Liver (tissue), 9 donors: ENCODE data around the gene HMG20B. TPM values are rescaled to one million over a fixed set of nuclear protein-coding genes. Genes with fewer than 3 reads are reported as not detected.

ENCODE experiments used
- DNase-seq: peaks from one replicate; pipeline ENCODE4 v3.0.0-alpha.2; 2017; ENCODE audit warnings: low spot score
- H3K27ac ChIP-seq, 2 donors: one replicate each; pipeline ENCODE4 v1.7.0; 2013; ENCODE audit warnings: inconsistent platforms in 2 of 2, low read length in 2 of 2, control low read depth in 1 of 2, low read depth in 1 of 2, mild to moderate bottlenecking in 1 of 2
- H3K27me3 ChIP-seq, 4 donors: one replicate each; pipeline versions ENCODE4 v1.6.1 to v1.7.0; 2013; ENCODE audit warnings: low read length in 3 of 4, inconsistent platforms in 1 of 4, mild to moderate bottlenecking in 1 of 4, moderate library complexity in 1 of 4; ENCODE audit not compliant: control insufficient read depth in 4 of 4, insufficient read depth in 4 of 4
- H3K36me3 ChIP-seq, 4 donors: one replicate each; pipeline versions ENCODE4 v1.6.1 to v1.7.0; 2013; ENCODE audit warnings: low read length in 3 of 4, mild to moderate bottlenecking in 3 of 4, low read depth in 1 of 4, moderate library complexity in 1 of 4; ENCODE audit not compliant: control insufficient read depth in 4 of 4, insufficient read depth in 3 of 4
- H3K4me1 ChIP-seq, 4 donors: one replicate each; pipeline versions ENCODE4 v1.6.1 to v1.7.0; 2013; ENCODE audit warnings: low read length in 3 of 4, mild to moderate bottlenecking in 3 of 4, moderate library complexity in 1 of 4; ENCODE audit not compliant: control insufficient read depth in 4 of 4, insufficient read depth in 4 of 4
- H3K4me3 ChIP-seq, 3 donors: one replicate each; pipeline versions ENCODE4 v1.6.1 to v1.7.0; 2013; ENCODE audit warnings: low read length in 3 of 3, control low read depth in 1 of 3, low read depth in 1 of 3, mild to moderate bottlenecking in 1 of 3
- H3K9ac ChIP-seq, 2 donors: one replicate each; pipeline ENCODE4 v1.7.0; 2013; ENCODE audit warnings: low read length in 2 of 2, mild to moderate bottlenecking in 2 of 2, moderate library complexity in 2 of 2, control low read depth in 1 of 2, low read depth in 1 of 2
- H3K9me3 ChIP-seq, 4 donors: one replicate each; pipeline versions ENCODE4 v1.6.1 to v1.7.0; 2013; ENCODE audit warnings: low read length in 3 of 4; ENCODE audit not compliant: control insufficient read depth in 4 of 4
- ATF3 ChIP-seq: IDR thresholded peaks from 2 replicates; pipeline ENCODE4 v1.6.1; 2016; ENCODE audit warnings: antibody characterized with exemption
- EGR1 ChIP-seq, 2 donors: IDR thresholded peaks; 2 replicates each; pipeline ENCODE4 v1.6.1; 2016 to 2018; ENCODE audit warnings: antibody characterized with exemption in 2 of 2, low read depth in 2 of 2
- FOXA1 ChIP-seq: IDR thresholded peaks from 2 replicates; pipeline ENCODE4 v1.6.1; 2016; ENCODE audit warnings: antibody characterized with exemption
- FOXA2 ChIP-seq: IDR thresholded peaks from 2 replicates; pipeline ENCODE4 v1.6.1; 2016; ENCODE audit warnings: antibody characterized with exemption
- HNF4A ChIP-seq, 2 donors: conservative IDR thresholded peaks; 2 replicates each; pipeline ENCODE4 v1.6.1; 2016; ENCODE audit warnings: antibody characterized with exemption in 2 of 2, mild to moderate bottlenecking in 2 of 2
- HNF4G ChIP-seq: IDR thresholded peaks from 2 replicates; pipeline ENCODE4 v1.6.1; 2016; ENCODE audit warnings: antibody characterized with exemption
- JUND ChIP-seq, 2 donors: IDR thresholded peaks; 2 replicates each; pipeline ENCODE4 v1.6.1; 2016; ENCODE audit warnings: antibody characterized with exemption in 2 of 2
- NR2F2 ChIP-seq: IDR thresholded peaks from 2 replicates; pipeline ENCODE4 v1.6.1; 2016; ENCODE audit warnings: antibody characterized with exemption
- RAD21 ChIP-seq, 2 donors: IDR thresholded peaks; 2 replicates each; pipeline ENCODE4 v1.6.1; 2016; ENCODE audit warnings: antibody characterized with exemption in 2 of 2, mild to moderate bottlenecking in 2 of 2
- REST ChIP-seq: IDR thresholded peaks from 2 replicates; pipeline ENCODE4 v1.6.1; 2016; ENCODE audit warnings: antibody characterized with exemption, mild to moderate bottlenecking
- RXRA ChIP-seq, 2 donors: IDR thresholded peaks; 2 replicates each; pipeline ENCODE4 v1.6.1; 2017 to 2018; ENCODE audit warnings: antibody characterized with exemption in 2 of 2, mild to moderate bottlenecking in 1 of 2
- SP1 ChIP-seq: IDR thresholded peaks from 2 replicates; pipeline ENCODE4 v1.6.1; 2018; ENCODE audit warnings: antibody characterized with exemption, mild to moderate bottlenecking
- TAF1 ChIP-seq: conservative IDR thresholded peaks from 2 replicates; pipeline ENCODE4 v1.6.1; 2016; ENCODE audit warnings: antibody characterized with exemption, mild to moderate bottlenecking
- YY1 ChIP-seq: IDR thresholded peaks from 2 replicates; pipeline ENCODE4 v1.6.1; 2016; ENCODE audit warnings: antibody characterized with exemption, mild to moderate bottlenecking
- ZBTB33 ChIP-seq: IDR thresholded peaks from 2 replicates; pipeline ENCODE4 v1.6.1; 2016; ENCODE audit warnings: antibody characterized with exemption
- WGBS: extraction: QIAGEN DNeasy Blood & Tissue Kit; methylation state at CpG from one replicate; pipeline ENCODE4 v1.1.7; 2013; 5-methylcytosine and 5-hydroxymethylcytosine counted together
- polyA plus RNA-seq, 2 donors: library from polyadenylated mRNA; stranded (reverse) in 1 of 2; unstranded in 1 of 2; fragments of 200-250 nt in 1 of 2; fragments of >200 nt in 1 of 2; fragmentation: Nextera tagmentation in 1 of 2; extraction: Ambion mirVana in 1 of 2; gene quantifications; one replicate each; pipeline versions ENCODE4 v1.2.1 to v1.2.3, GENCODE V29; 2013 to 2015
- total RNA-seq, 2 donors: library from RNA; depleted of rRNA; stranded (reverse); fragments of >200 nt; gene quantifications; one replicate each; pipeline ENCODE4 v1.2.3, GENCODE V29; 2014
- TF ChIP-seq, protein P1 (sequence below): IDR thresholded peaks from 2 replicates; pipeline ENCODE4 v1.6.1; 2016; ENCODE audit warnings: antibody characterized with exemption
- TF ChIP-seq, protein P2 (sequence below): fragments of 150-350 bp; IDR thresholded peaks from 2 replicates; pipeline ENCODE4 v1.5.1; 2017; ENCODE audit warnings: improper control_type of control experiment, low read depth, low read length; ENCODE audit not compliant: missing input control
- donor health status: healthy.
- donor health status: healthy.
- donor health status: healthy.
- donor health status: healthy.
- donor health status: healthy.

Gene HMG20B
- total and polyA plus RNA-seq, 4 donors: 28.6 to 35.1 (median 30.5) TPM

DNA sequence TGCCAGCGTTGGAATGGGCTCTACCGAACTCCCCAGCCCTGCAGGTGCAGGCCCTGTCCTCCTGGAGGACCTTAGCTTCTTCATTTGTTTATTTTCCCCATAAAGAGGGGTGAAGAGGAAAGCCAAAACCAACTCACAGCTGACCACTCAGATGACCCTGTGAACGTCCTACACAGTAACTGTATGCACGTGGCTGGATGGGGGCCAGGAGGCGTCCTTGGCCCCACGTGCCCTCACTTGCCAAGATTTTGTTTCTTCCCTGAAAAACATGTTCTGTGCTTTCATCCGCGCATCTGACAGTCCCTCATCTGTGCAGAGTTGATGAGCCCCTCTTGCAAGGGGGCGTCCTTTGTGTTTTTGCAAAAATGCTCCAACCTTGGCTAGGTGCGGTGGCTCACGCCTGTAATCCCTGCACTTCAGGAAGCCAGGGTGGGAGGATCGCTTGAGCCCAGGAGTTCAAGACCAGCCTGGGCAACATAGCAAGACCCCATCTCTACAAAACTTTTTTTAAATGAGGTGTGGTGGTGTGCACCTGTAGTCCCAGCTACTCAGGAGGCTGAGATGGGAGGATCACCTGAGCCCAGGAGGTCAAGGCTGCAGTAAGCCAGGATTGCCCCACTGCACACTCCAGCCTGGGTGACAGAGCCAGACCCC, 39.1 kb upstream of the HMG20B start:
- no peak for DNase-seq
- no peak overlapping the region for H3K9ac ChIP-seq
- no peaks in the 10 kb centered on the region for H3K27me3 ChIP-seq
- no peaks in the 10 kb centered on the region for H3K9me3 ChIP-seq
- no peak overlapping the region for H3K4me3 ChIP-seq
- TF ChIP-seq HNF4G: no peak
- TF ChIP-seq TAF1: no peak
- no peak for TF ChIP-seq HNF4A (conservative IDR thresholded peaks at IDR 0.05)
- TF ChIP-seq, protein P1, sequence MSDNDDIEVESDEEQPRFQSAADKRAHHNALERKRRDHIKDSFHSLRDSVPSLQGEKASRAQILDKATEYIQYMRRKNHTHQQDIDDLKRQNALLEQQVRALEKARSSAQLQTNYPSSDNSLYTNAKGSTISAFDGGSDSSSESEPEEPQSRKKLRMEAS: no peak
- no peak for TF ChIP-seq RAD21 (IDR thresholded peaks at IDR 0.05)
- TF ChIP-seq SP1: no peak
- TF ChIP-seq REST: no peak
- no peak for TF ChIP-seq FOXA1
- TF ChIP-seq, protein P2, sequence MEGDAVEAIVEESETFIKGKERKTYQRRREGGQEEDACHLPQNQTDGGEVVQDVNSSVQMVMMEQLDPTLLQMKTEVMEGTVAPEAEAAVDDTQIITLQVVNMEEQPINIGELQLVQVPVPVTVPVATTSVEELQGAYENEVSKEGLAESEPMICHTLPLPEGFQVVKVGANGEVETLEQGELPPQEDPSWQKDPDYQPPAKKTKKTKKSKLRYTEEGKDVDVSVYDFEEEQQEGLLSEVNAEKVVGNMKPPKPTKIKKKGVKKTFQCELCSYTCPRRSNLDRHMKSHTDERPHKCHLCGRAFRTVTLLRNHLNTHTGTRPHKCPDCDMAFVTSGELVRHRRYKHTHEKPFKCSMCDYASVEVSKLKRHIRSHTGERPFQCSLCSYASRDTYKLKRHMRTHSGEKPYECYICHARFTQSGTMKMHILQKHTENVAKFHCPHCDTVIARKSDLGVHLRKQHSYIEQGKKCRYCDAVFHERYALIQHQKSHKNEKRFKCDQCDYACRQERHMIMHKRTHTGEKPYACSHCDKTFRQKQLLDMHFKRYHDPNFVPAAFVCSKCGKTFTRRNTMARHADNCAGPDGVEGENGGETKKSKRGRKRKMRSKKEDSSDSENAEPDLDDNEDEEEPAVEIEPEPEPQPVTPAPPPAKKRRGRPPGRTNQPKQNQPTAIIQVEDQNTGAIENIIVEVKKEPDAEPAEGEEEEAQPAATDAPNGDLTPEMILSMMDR: no peak
- TF ChIP-seq JUND (IDR thresholded peaks at IDR 0.05): no peak
- no peak for TF ChIP-seq YY1
- TF ChIP-seq ATF3: no peak
- no peak for TF ChIP-seq EGR1 (IDR thresholded peaks at IDR 0.05; ENCODE audit: low read depth in 2 of 2)
- TF ChIP-seq RXRA (IDR thresholded peaks at IDR 0.05): no peak
- TF ChIP-seq NR2F2: no peak
- TF ChIP-seq ZBTB33: no peak
- TF ChIP-seq FOXA2: no peak
- whole genome bisulfite sequencing: 83% methylated on average over 12 of the region's 12 CpGs
- H3K4me1 ChIP-seq: no peaks in the 10 kb centered on the region
- H3K27ac ChIP-seq: no peak overlapping the region
- peaks cover 8 to 66% (median 29%) of the 10 kb centered on the region in 4 donors for H3K36me3 ChIP-seq
